ENCODE data around the gene ASB10. TPM values are rescaled to one million over a fixed set of nuclear protein-coding genes. Genes with fewer than 3 reads are reported as not detected.

ASB10 gene
- total RNA-seq, 4 donors from 2014 or later: not detected

GRCh38 chr7:151174246-151175046 is 12.6 kb downstream of the ASB10 start:
- TF ChIP-seq CTCF (IDR thresholded peaks at IDR 0.05): no peak
- ATAC-seq (ENCODE audit: low FRiP score): no peak
- DNase-seq (ENCODE audit: low spot score): no peak

- DNase-seq (ENCODE audit: low spot score): no peak
- TF ChIP-seq CTCF (IDR thresholded peaks at IDR 0.05): no peak
These were observed 13.4 kb downstream of the ASB10 start for GRCh38 chr7:151173386-151174245.

GRCh38 chr7:151172273-151173141 is 14.5 kb downstream of the ASB10 start:
- peak; percentile 65 for DNase-seq (ENCODE audit: low spot score)
- peak; percentile 63 to 99 (median 97) for TF ChIP-seq CTCF (IDR thresholded peaks at IDR 0.05)
- ATAC-seq (ENCODE audit: low FRiP score): peak; percentile 89

More at GRCh38 chr7:151173386-151174245, 13.4 kb downstream of the ASB10 start:
- ATAC-seq (ENCODE audit: low FRiP score): no peak

DNA sequence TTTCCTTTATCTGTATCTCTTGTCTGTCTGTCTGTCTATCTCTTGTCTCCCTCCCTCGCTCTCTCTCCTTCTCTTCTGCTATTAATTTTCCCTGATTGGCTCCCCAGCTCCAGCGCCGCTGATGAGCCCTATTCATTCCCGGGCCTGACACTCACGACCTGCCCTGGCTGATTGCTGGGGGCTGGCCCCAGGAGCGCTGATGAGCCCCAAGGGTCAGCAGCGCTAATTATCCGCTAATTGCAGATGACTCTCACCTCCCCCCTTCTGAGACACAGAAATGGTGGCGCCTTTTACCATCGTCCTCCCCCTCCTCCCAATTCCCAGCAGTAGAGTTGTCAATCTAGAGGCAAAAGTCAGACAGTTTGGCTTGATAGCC is 18.3 kb downstream of the ASB10 start:
- no peak for DNase-seq (ENCODE audit: low spot score)
- no peak for TF ChIP-seq CTCF (IDR thresholded peaks at IDR 0.05)
- ATAC-seq (ENCODE audit: low FRiP score): no peak

- ATAC-seq (ENCODE audit: low FRiP score) (no peak), DNase-seq (ENCODE audit: low spot score) (no peak)
- no peak for TF ChIP-seq CTCF (IDR thresholded peaks at IDR 0.05)
These were observed 18.9 kb downstream of the ASB10 start for GRCh38 chr7:151168003-151168786.

Measured in omental fat pad (tissue), 4 donors.